ENCODE results near the gene CST6. TPM values are rescaled to one million over a fixed set of nuclear protein-coding genes. Genes with fewer than 3 reads are reported as not detected.
"Not testable (repeated sequence)": the region's sequence is repeated elsewhere in the genome, so short reads cannot be mapped to it uniquely, and the experiment has no call there.

The CST6 gene
- total and polyA plus RNA-seq, 2 experiments from 2014 or later: 3.0 to 9.4 TPM

DNA sequence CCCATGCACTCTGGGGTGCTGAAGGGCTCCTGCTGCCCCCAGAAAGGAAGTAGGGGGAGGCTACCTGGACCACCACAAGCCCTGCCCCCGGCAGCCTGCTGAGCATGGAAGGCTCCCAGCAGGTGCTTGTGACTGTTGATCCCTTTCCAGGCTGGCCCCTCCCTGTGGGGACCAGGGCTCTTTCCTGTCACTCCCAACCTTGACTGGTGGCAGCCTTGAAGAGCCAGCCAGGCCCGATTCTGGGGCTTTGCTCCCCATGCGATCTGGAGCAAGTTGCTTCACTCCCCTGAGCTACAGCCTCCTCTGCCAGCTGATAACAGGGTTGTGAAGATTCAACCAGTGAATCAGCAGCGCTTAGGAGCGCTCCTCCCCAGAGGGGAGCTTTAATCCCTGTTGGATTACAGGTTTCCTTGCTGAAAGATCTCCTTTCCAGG, 4.6 kb upstream of the CST6 start:
- 37% methylated on average over 5 of the region's 5 CpGs for WGBS (ENCODE audit: low lambda C conversion rate, missing lambda C conversion rate)
- TF ChIP-seq, protein P1, sequence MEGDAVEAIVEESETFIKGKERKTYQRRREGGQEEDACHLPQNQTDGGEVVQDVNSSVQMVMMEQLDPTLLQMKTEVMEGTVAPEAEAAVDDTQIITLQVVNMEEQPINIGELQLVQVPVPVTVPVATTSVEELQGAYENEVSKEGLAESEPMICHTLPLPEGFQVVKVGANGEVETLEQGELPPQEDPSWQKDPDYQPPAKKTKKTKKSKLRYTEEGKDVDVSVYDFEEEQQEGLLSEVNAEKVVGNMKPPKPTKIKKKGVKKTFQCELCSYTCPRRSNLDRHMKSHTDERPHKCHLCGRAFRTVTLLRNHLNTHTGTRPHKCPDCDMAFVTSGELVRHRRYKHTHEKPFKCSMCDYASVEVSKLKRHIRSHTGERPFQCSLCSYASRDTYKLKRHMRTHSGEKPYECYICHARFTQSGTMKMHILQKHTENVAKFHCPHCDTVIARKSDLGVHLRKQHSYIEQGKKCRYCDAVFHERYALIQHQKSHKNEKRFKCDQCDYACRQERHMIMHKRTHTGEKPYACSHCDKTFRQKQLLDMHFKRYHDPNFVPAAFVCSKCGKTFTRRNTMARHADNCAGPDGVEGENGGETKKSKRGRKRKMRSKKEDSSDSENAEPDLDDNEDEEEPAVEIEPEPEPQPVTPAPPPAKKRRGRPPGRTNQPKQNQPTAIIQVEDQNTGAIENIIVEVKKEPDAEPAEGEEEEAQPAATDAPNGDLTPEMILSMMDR (IDR thresholded peaks at IDR 0.05; ENCODE audit: poor library complexity): no peak
- no peak for TF ChIP-seq EZH2phosphoT487 (IDR thresholded peaks at IDR 0.05; ENCODE audit: low read depth, severe bottlenecking, unreplicated experiment)
- TF ChIP-seq EZH2 (IDR thresholded peaks at IDR 0.05; ENCODE audit: borderline replicate concordance): no peak

DNA sequence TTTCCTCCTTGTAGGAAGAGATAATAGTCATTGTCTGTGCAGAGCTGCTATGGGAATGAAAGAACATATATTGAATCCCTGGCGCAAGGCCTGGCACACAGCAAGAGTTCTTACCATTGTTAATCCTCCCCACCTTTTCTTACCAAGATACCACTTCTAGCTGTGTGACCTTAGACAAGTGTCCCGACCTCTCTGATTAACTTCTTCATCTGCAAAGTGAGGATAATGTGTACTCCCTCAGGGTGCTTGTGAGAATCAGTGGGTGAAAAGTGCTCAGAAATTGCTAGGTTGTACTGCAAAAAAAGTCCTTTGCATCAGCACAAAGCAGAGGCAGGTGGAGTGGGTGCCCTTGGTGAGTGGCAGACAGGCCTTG, 3.7 kb upstream of the CST6 start:
- Histone ChIP-seq H3K4me1 (ENCODE audit: insufficient read depth) (no peaks in the 10 kb centered on the region), H3K9me3 (ENCODE audit: low read depth) (no peaks in the 10 kb centered on the region), H3K9me2 (replicated peaks; ENCODE audit: insufficient read depth) (no peaks in the 10 kb centered on the region), H3K27me3 (peaks cover 21% of the 10 kb centered on the region), H3K36me3 (replicated peaks; ENCODE audit: insufficient read depth, low read depth) (no peaks in the 10 kb centered on the region), H3K4me2 (no peak overlapping the region), H4K20me1 (ENCODE audit: insufficient read depth, poor library complexity, severe bottlenecking) (no peaks in the 10 kb centered on the region), H3K79me2 (peaks cover 15% of the 10 kb centered on the region), H2AFZ (no peak overlapping the region), H3K4me3 (no peak overlapping the region), H3K27ac (no peak overlapping the region)
- TF ChIP-seq, protein P1 (IDR thresholded peaks at IDR 0.05; ENCODE audit: poor library complexity): no peak
- no peak for TF ChIP-seq EZH2phosphoT487 (IDR thresholded peaks at IDR 0.05; ENCODE audit: low read depth, severe bottlenecking, unreplicated experiment)
- no peak for TF ChIP-seq EZH2 (IDR thresholded peaks at IDR 0.05; ENCODE audit: borderline replicate concordance)
- DNase-seq (ENCODE audit: low spot score): no peak
- 91% methylated on average over 2 of the region's 2 CpGs for WGBS (ENCODE audit: low lambda C conversion rate, missing lambda C conversion rate)

More for the DNA sequence above, 4.6 kb upstream of the CST6 start:
- DNase-seq (ENCODE audit: low spot score): peak; percentile 49
- Histone ChIP-seq H3K4me3 (no peak overlapping the region), H3K27me3 (peaks cover 18% of the 10 kb centered on the region), H3K27ac (no peak overlapping the region), H3K4me1 (ENCODE audit: insufficient read depth) (no peaks in the 10 kb centered on the region), H2AFZ (no peak overlapping the region), H3K36me3 (replicated peaks; ENCODE audit: insufficient read depth, low read depth) (no peaks in the 10 kb centered on the region), H3K79me2 (peaks cover 19% of the 10 kb centered on the region), H3K9me2 (replicated peaks; ENCODE audit: insufficient read depth) (no peaks in the 10 kb centered on the region), H4K20me1 (ENCODE audit: insufficient read depth, poor library complexity, severe bottlenecking) (no peaks in the 10 kb centered on the region), H3K4me2 (no peak overlapping the region), H3K9me3 (ENCODE audit: low read depth) (no peaks in the 10 kb centered on the region)

DNA sequence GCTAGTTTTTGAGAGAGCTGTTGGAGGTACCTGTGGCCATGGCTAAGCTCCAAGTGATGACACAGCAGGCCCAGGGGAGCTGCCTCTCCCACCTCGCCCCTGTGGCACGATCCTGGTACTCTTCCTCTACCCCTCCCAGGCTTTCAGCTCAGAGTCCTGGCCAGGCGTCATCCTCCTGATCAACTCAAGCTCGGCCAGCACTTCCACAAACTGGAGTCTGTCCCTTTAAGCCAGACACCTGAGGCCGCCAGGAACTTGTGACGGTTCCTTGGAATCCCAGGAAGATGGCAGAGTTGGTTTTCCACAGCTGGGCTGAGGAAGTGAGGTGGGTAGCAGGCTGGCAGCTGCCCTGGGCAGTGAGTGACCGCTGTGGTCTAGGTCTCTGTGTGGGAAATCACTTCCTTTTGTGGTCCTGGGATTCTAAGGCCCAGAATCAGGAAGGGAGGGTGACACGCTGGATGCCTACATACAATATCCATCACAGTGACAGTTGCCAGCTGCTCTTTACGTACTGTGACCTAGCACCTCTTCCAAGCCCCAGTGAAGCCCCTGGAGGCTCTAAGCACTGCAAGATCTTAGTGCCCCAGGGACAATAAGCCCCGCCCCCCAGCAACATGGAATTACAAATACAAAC, 3.2 kb upstream of the CST6 start:
- Histone ChIP-seq H3K4me1 (ENCODE audit: insufficient read depth) (no peaks in the 10 kb centered on the region), H3K27me3 (peaks cover 22% of the 10 kb centered on the region), H3K4me2 (no peak overlapping the region), H4K20me1 (ENCODE audit: insufficient read depth, poor library complexity, severe bottlenecking) (no peaks in the 10 kb centered on the region), H2AFZ (no peak overlapping the region), H3K79me2 (peaks cover 10% of the 10 kb centered on the region), H3K27ac (no peak overlapping the region), H3K36me3 (replicated peaks; ENCODE audit: insufficient read depth, low read depth) (no peaks in the 10 kb centered on the region), H3K4me3 (no peak overlapping the region), H3K9me3 (ENCODE audit: low read depth) (no peaks in the 10 kb centered on the region), H3K9me2 (replicated peaks; ENCODE audit: insufficient read depth) (no peaks in the 10 kb centered on the region)
- DNase-seq (ENCODE audit: low spot score): no peak
- WGBS (ENCODE audit: low lambda C conversion rate, missing lambda C conversion rate): 59% methylated on average over 10 of the region's 10 CpGs
- TF ChIP-seq EZH2 (IDR thresholded peaks at IDR 0.05; ENCODE audit: borderline replicate concordance) (no peak), EZH2phosphoT487 (IDR thresholded peaks at IDR 0.05; ENCODE audit: low read depth, severe bottlenecking, unreplicated experiment) (no peak)
- TF ChIP-seq, protein P1 (IDR thresholded peaks at IDR 0.05; ENCODE audit: poor library complexity): no peak

DNA sequence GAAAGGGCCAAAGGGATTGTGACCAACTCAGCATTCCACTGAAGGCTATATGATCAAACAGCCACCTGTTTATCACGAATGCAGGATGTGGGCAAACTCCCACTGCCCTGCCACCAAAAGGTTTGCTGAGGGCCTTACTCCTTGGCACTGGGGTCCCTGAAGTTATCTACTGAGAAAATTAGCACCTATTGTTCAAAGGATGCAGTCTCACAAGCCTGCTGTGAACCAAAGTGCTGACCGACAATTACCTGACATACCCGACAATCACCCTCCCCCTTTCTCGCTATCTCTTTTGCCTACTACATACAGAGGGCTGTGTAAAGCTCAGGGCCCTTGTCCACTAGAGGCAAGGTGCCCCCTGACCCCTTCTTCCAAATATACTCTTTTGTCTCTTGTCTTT, 1.8 kb upstream of the CST6 start:
- not testable (repeated sequence) for H3K4me1 ChIP-seq (ENCODE audit: insufficient read depth); DNase-seq (ENCODE audit: low spot score); H3K27ac ChIP-seq; H3K9me2 ChIP-seq (replicated peaks; ENCODE audit: insufficient read depth); H3K4me2 ChIP-seq; H3K9me3 ChIP-seq (ENCODE audit: low read depth); H3K79me2 ChIP-seq; H4K20me1 ChIP-seq (ENCODE audit: insufficient read depth, poor library complexity, severe bottlenecking); H3K4me3 ChIP-seq; H3K36me3 ChIP-seq (replicated peaks; ENCODE audit: insufficient read depth, low read depth); H2AFZ ChIP-seq
- peaks cover 22% of the 10 kb centered on the region for H3K27me3 ChIP-seq
- 62% methylated on average over 4 of the region's 4 CpGs for WGBS (ENCODE audit: low lambda C conversion rate, missing lambda C conversion rate)
